Keratinocyte (primary cell): ENCODE data around the gene RAP2A. TPM values are rescaled to one million over a fixed set of nuclear protein-coding genes. Genes with fewer than 3 reads are reported as not detected.

ENCODE experiments used
- DNase-seq: peaks from one replicate; pipeline ENCODE4 v3.0.0-alpha.2; 2011; ENCODE audit warnings: low read depth, missing footprints, low spot score
- FAIRE-seq: peaks from 2 replicates; lab custom pipeline; 2011; peaks lifted over from hg19 to GRCh38; lab: Jason Lieb, UNC
- H2AFZ ChIP-seq: 2 replicates; pipeline ENCODE4 v1.6.0; 2012; ENCODE audit warnings: low read length, control low read depth, inconsistent platforms; ENCODE audit not compliant: control insufficient read depth
- H3K27ac ChIP-seq: 2 replicates; pipeline ENCODE4 v1.5.1; 2011; ENCODE audit warnings: low read length; ENCODE audit not compliant: control insufficient read depth, insufficient read depth
- H3K27me3 ChIP-seq: 3 replicates; pipeline ENCODE4 v1.6.0; 2011; ENCODE audit warnings: low read length; ENCODE audit not compliant: control insufficient read depth, insufficient read depth; ENCODE audit errors: extremely low read depth
- H3K36me3 ChIP-seq, 2 experiments: 2 replicates in 1 of 2; 3 replicates in 1 of 2; pipeline ENCODE4 v1.5.1; 2011; ENCODE audit warnings: low read length in 2 of 2, mild to moderate bottlenecking in 1 of 2; ENCODE audit not compliant: control insufficient read depth in 2 of 2, insufficient read depth in 2 of 2; ENCODE audit errors: extremely low read depth in 1 of 2
- H3K4me1 ChIP-seq: 3 replicates; pipeline ENCODE4 v1.5.1; 2011; ENCODE audit warnings: low read length; ENCODE audit not compliant: control insufficient read depth, insufficient read depth; ENCODE audit errors: extremely low read depth
- H3K4me2 ChIP-seq: 3 replicates; pipeline ENCODE4 v1.6.0; 2011; ENCODE audit warnings: low read depth, low read length; ENCODE audit not compliant: control insufficient read depth, insufficient read depth; ENCODE audit errors: extremely low read depth
- H3K4me3 ChIP-seq, 3 experiments: fragments of 200-600 bp in 1 of 3; sonication (generic) in 1 of 3; 2 replicates in 2 of 3; 3 replicates in 1 of 3; pipeline ENCODE4 v1.5.1; 2011 to 2016; ENCODE audit warnings: low read length in 3 of 3, mild to moderate bottlenecking in 3 of 3, control low read depth in 2 of 3, inconsistent platforms in 1 of 3, low read depth in 1 of 3, mixed read lengths in 1 of 3, mixed run types in 1 of 3, moderate library complexity in 1 of 3; ENCODE audit not compliant: control insufficient read depth in 2 of 3, insufficient read depth in 2 of 3; ENCODE audit errors: extremely low read depth in 1 of 3
- H3K79me2 ChIP-seq: 2 replicates; pipeline ENCODE4 v1.6.0; 2012; ENCODE audit warnings: low read length; ENCODE audit not compliant: control insufficient read depth, insufficient read depth
- H3K9ac ChIP-seq: 3 replicates; pipeline ENCODE4 v1.6.0; 2011; ENCODE audit warnings: low read length; ENCODE audit not compliant: control insufficient read depth, insufficient read depth; ENCODE audit errors: extremely low read depth
- H3K9me1 ChIP-seq: 3 replicates; pipeline ENCODE4 v1.6.0; 2011; ENCODE audit warnings: low read length; ENCODE audit not compliant: control insufficient read depth, insufficient read depth; ENCODE audit errors: extremely low read depth
- H3K9me3 ChIP-seq: 2 replicates; pipeline ENCODE4 v1.5.1; 2012; ENCODE audit warnings: low read depth, low read length; ENCODE audit not compliant: control insufficient read depth
- H4K20me1 ChIP-seq: 3 replicates; pipeline ENCODE4 v1.6.0; 2011; ENCODE audit warnings: low read length; ENCODE audit not compliant: control insufficient read depth, insufficient read depth; ENCODE audit errors: extremely low read depth
- EZH2 ChIP-seq: IDR thresholded peaks from one replicate; pipeline ENCODE4 v1.6.1; 2012; ENCODE audit warnings: inconsistent platforms, mild to moderate bottlenecking, low read length, moderate library complexity
- dilution Hi-C: fragments of 300-500 bp; cut with MboI; formaldehyde crosslinking; loops from one replicate; pipeline ENCODE4 v1.7.0; 2020; ENCODE audit warnings: low sequenced_read_pairs; ENCODE audit not compliant: extremely low pct_ligation_motif_present
- polyA plus RNA-seq, 5 experiments: library from polyadenylated mRNA; depleted of rRNA in 3 of 5; stranded (reverse) in 3 of 5; stranded (forward) in 1 of 5; unstranded in 1 of 5; fragments of >200 nt; gene quantifications; 1 replicate in 1 of 5; 2 replicates in 3 of 5; 3 replicates in 1 of 5; pipeline versions ENCODE4 v1.2.1 to v1.2.3, GENCODE V29; 2011 to 2012; ENCODE audit warnings: missing spikeins in 2 of 5, low read depth in 1 of 5, low replicate concordance in 1 of 5
- TF ChIP-seq, protein P1 (sequence below), 3 experiments: IDR thresholded peaks in 1 of 3; conservative IDR thresholded peaks in 1 of 3; optimal IDR thresholded peaks in 1 of 3; 2 replicates in 2 of 3; 3 replicates in 1 of 3; pipeline versions ENCODE3 to v1.5.1; 2011; ENCODE audit warnings: low read length in 3 of 3, mild to moderate bottlenecking in 3 of 3, moderate library complexity in 2 of 3, control low read depth in 1 of 3, inconsistent platforms in 1 of 3; ENCODE audit not compliant: insufficient read depth in 2 of 3; ENCODE audit errors: extremely low read depth in 1 of 3

RAP2A gene
- polyA plus RNA-seq, 1 donor (not counting 4 experiments of a cell fraction or from before 2014, with no cell fraction given), result 19.0 TPM

DNA sequence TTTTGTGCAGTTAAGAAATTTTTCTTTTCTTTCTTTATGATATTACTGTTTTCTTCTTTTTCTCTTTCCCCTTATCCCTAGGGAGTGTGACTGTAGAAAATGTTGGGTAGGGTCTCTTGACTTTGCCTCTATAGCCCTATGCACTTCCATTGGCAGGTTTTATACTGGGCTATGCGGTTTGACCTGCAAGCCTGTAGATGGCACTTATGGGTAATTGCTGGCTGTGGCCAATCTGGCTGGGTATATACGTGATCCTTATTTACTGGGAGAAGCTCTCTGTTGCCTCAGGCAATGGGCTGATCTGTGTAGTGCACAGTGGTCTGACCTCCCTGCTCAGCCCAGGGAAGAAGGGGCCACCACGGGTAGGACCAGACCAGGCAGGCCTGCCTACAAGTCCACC is 78.8 kb downstream of the RAP2A start:
- dilution Hi-C loops, result no loop called here
- Histone ChIP-seq H3K27me3 (no peaks in the 10 kb centered on the region), H3K9ac (no peak overlapping the region), H4K20me1 (no peaks in the 10 kb centered on the region), H3K4me2 (no peak overlapping the region), H2AFZ (no peak overlapping the region), H3K9me3 (no peaks in the 10 kb centered on the region), H3K4me1 (no peaks in the 10 kb centered on the region), H3K79me2 (no peaks in the 10 kb centered on the region), H3K27ac (no peak overlapping the region), H3K9me1 (no peaks in the 10 kb centered on the region), H3K36me3 (no peaks in the 10 kb centered on the region), H3K4me3 (no peak overlapping the region)
- FAIRE-seq (no peak), DNase-seq (no peak)
- TF ChIP-seq EZH2, result no peak
- TF ChIP-seq, protein P1, sequence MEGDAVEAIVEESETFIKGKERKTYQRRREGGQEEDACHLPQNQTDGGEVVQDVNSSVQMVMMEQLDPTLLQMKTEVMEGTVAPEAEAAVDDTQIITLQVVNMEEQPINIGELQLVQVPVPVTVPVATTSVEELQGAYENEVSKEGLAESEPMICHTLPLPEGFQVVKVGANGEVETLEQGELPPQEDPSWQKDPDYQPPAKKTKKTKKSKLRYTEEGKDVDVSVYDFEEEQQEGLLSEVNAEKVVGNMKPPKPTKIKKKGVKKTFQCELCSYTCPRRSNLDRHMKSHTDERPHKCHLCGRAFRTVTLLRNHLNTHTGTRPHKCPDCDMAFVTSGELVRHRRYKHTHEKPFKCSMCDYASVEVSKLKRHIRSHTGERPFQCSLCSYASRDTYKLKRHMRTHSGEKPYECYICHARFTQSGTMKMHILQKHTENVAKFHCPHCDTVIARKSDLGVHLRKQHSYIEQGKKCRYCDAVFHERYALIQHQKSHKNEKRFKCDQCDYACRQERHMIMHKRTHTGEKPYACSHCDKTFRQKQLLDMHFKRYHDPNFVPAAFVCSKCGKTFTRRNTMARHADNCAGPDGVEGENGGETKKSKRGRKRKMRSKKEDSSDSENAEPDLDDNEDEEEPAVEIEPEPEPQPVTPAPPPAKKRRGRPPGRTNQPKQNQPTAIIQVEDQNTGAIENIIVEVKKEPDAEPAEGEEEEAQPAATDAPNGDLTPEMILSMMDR (optimal IDR thresholded peaks at IDR 0.05 in 1 of 3, IDR thresholded peaks at IDR 0.05 in 1 of 3, conservative IDR thresholded peaks at IDR 0.05 in 1 of 3; ENCODE audit: extremely low read depth in 1 of 3, insufficient read depth in 2 of 3, low read length in 3 of 3), result peak in 2 of 3 experiments; percentile 15 to 16

DNA sequence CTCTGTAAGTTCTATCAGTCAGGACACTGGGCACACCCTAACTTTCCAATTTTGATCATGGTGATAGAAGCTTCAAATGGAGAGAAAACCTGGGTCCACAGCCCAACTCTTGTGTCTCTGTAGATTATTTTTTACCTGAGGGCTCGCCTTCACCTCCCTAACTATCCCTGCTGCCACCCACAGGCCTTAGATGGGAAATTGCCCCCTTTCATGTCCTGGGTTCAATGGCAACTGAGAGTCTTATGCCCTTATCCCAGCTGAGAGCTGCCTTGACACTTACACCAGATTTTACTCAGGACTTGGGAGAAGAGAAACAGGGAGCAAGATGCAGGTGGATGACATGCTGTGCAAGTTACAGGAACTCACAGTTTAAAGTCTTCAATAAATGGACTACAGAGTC is 81.7 kb downstream of the RAP2A start:
- FAIRE-seq, result no peak
- dilution Hi-C loops, result no loop called here
- H3K4me1 ChIP-seq, result no peaks in the 10 kb centered on the region

More for the DNA sequence above, 81.7 kb downstream of the RAP2A start:
- no peak overlapping the region for H3K27ac ChIP-seq
- TF ChIP-seq EZH2, result no peak
- TF ChIP-seq, protein P1 (optimal IDR thresholded peaks at IDR 0.05 in 1 of 3, IDR thresholded peaks at IDR 0.05 in 1 of 3, conservative IDR thresholded peaks at IDR 0.05 in 1 of 3; ENCODE audit: extremely low read depth in 1 of 3, insufficient read depth in 2 of 3, low read length in 3 of 3), result no peak
- H3K36me3 ChIP-seq, result no peaks in the 10 kb centered on the region
- no peaks in the 10 kb centered on the region for H4K20me1 ChIP-seq
- no peak overlapping the region for H3K4me2 ChIP-seq
- H2AFZ ChIP-seq, result no peak overlapping the region
- no peaks in the 10 kb centered on the region for H3K27me3 ChIP-seq
- no peaks in the 10 kb centered on the region for H3K9me1 ChIP-seq
- no peaks in the 10 kb centered on the region for H3K79me2 ChIP-seq
- no peak for DNase-seq
- H3K4me3 ChIP-seq, result no peak overlapping the region
- H3K9ac ChIP-seq, result no peak overlapping the region
- H3K9me3 ChIP-seq, result no peaks in the 10 kb centered on the region
